ENCODE data around the gene NEDD4L.
"Not testable (repeated sequence)": the region's sequence is repeated elsewhere in the genome, so short reads cannot be mapped to it uniquely, and the experiment has no call there.

NEDD4L gene

DNA sequence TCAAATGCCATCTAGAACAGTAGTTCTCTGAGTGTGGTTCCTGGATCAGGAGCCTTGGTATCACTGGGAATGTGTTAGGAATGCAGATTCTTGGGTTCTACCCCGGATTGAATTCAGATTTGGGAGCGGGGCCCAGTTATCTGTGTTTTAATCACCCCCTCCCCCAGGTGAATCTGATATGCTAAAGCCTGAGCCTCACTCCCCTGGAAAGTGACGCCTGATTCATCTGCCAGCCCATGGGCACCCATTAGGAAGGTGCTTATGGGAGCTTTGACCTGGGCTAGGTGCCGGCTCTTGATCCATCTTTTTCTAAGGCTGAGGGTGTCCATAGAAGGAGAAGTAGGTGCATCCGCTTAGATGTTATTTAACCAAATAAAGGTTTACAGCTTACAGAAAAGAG, 199.4 kb downstream of the NEDD4L start:
- no peak for DNase-seq

DNA sequence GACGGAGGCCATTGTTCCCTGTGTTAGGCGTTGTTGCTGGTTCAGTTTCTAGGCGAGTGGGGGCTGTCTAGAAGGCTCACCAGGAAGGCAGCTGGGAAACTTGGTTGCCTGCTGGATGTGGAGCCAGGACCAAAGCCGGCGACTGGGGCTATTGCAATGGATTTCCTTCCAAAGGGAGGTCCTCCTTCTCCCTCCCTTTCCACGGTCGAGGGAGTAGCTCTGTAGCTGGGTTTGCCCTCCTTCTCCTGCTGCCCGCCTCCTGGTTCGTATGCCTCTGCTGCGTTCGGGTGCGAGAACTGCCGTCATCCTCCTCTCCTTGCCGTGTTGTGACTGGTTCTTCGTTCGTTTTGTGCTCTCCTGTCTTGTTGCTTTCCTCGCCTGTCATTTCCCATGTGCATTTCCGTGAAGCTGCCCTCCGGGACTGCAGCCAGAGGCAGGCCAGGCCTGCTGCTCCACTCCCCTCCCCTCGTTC, 203.4 kb downstream of the NEDD4L start:
- no peak for DNase-seq

DNA sequence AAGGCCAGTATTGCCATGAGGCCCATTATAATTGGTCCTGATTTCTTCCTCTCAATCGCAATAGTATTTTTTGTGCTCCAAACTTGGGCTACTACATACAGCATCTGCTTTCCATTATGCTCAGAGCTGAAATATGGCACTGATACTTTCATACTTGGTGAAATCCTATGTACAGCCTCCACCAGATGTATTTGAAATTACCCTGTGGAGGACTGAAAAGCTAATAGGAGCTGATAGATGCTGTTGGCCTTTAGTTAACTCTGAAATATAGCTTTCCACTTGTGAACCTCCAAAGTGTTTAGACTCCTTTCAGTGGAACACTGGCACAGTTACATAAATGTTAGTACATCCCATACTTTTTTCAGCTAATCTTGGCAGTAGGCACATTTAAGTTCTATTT, 205.7 kb downstream of the NEDD4L start:
- DNase-seq = no peak

DNA sequence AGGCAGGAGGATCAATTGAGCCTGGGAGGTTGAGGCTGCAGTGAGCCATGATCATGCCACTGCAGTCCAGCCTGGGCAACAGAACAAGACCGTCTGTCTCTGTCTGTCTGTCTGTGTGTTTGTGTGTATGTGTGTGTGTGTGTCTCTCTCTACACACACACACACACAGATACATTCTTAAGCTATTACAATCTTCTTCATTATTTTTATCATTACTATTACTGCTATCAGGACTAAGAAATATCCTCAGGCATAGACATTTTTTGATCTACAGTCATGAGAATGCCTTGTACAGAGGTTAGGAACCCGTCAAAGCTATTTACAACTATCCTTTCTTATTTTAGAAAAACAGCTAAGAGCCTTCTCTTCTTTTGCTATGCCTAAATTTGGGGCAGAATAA, 207.4 kb downstream of the NEDD4L start:
- no peak for DNase-seq

DNA sequence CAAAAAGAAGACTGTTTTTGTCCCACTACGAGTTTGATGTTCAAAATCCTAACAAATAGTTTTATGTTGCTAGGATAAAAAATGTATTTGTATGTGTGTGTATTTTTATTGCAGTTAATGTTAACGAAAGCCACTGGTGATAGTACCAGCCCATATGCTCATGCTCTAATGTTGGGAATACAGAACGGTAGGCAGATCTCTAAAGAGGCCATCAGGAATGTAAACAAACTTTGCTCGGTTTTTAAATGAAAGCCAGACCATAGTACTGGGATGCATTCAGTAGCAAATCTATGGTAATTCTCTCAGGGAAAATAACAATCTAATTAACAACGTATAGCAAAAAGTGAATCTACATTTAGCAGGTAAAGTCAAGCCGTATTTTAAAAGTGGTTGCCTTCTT, 208.1 kb downstream of the NEDD4L start:
- no peak for DNase-seq

DNA sequence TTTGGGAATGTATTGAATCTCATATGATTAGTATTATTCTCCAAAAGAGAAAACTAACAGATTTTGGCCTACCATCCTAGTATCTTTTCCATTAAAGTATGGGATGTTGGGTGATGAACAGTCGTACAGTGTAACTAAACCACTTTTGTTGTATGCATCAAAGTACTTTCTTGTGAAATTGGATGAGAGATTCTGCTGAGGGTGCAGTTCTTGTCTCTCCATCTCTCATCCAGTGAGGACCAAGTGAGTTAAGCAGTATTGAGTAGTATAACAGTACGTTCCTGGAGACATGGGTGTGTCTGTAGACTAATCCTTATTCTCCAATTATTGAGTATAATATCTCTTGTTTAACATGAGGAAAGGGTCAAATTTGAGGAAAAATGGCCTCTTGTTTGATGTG, 209.3 kb downstream of the NEDD4L start:
- no peak for DNase-seq

DNA sequence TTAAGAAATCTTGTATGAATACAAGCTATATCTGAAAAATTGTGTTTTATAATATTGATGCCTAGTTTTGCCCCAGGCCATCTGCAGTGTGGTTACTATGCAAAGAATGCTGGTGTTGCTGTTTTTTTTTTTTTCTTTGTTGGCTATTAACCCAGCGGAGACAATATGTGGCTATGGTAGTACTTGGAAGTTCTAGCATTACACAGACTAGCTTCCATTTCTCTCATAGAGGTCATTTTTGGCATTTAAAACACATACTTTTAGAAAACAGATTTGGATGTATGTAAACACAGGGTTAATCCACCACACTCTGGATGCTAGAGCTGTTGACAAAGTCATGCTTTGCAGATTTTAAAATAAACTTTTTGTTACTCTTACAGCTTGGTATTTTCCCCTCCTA, 209.8 kb downstream of the NEDD4L start:
- no peak for DNase-seq

DNA sequence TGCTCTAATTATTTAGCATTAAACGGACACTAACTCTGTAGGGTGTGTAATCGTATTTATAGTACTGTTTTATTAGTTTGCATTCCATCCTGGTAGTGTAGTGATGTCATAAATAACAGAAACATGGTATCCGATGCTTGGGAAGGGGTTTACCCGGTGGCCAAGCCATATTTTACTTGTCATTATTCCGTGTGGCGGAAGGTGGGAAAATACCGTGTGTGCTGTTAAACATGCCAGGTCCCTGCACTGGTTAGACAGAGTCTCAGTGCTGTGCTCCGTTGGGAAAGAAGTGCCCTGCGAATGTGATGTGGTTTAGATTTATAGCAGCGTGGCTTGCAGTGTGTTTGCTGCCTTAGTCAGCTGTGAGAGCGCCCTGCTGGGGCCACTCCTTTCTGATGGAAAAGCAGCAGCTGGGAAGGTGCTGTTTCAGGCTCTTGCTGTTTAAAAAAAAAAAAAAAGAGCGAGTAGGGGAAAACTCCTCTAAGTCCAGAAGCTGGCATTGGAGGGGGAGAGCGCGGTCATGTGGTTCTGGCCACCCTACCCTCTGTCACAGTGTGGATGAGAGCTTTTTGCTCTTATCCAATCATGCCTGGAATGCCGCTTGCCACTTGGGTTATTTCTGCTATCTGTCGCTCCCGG, 211.0 kb downstream of the NEDD4L start:
- no peak for DNase-seq

DNA sequence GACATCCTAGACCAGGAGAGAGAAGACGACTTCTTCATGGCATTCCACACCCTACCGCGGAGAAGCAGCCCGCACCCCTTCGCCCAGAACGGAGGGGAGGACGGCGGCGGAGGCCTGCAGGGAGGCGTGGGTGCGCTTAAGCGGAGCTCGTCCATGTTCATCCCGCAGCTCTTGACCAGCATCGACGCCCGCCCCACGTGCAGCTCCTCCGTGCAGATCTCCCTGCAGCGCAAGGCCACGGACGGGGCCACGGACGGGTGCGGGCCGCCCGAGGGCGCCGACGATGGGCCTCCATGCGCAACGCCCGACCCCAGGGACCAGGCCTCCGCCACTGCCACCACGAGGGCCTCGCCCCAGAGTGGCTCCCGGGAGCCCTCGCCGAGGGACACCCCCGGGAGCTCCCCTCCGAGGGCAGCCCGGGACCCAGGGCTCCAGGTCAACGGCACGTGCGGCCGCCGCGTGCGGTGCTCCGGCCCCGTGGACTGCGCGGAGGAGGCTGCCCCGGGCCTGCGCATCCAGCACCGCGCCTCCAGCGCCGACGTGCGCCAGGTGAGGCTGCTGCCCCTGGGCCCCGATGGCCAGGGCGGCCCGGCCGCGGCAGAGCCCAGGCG, 211.8 kb downstream of the NEDD4L start:
- DNase-seq = no peak

DNA sequence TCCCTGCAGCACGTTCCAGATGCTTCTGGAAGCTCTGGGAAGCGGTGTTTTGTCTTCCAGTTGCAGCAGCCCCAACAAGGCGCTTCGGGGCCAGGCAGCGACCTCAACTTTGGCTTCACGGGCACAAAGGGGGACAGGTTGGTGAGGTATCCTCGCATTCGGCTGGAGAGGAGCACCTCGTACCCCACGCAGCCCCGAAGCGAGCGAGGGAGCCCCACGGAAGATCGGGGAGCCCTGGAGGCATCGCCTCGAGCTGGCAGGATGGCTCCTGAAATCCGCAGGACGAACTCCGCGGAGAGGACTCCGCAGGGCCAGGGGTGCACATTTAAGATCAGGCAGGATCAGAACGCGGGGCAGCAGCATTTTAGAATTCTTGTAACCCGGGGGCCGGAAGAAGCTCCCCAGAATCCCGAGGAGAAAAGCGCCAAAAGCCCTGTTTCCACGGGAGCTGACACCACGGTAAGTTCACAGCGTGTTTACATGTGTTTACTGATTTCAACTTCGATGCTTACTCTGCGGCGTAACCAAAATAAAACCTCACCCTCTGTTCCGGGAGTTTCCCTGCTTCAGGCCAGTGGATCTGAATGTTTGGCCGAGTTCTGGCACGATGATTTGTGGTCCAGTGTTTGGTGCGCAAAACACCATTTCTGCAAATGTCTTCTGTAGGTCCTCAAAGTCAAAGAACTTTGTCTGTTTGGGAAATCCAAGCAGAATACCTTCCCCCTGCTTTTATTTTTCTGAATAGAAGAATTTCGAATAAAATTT, 212.5 kb downstream of the NEDD4L start:
- DNase-seq = no peak

DNA sequence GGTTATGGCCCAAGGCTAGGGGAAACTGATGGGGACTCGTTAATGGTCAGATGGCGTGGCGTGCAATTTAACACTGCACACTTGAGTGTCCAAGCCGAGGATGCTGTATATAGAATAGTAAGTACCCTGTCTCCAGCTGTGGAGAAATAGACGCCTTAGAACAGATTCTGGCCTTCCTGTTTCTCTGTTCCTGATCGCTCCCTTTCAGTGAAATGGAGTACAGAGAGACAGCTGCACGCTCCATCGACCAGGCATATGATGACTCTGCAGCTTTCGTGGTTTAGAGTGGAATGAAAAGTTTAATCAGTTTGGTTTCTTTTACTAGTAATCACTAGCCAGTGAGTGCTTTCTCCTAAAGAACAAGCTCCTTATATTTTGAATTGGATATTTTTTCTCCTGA, 213.4 kb downstream of the NEDD4L start:
- no peak for DNase-seq

DNA sequence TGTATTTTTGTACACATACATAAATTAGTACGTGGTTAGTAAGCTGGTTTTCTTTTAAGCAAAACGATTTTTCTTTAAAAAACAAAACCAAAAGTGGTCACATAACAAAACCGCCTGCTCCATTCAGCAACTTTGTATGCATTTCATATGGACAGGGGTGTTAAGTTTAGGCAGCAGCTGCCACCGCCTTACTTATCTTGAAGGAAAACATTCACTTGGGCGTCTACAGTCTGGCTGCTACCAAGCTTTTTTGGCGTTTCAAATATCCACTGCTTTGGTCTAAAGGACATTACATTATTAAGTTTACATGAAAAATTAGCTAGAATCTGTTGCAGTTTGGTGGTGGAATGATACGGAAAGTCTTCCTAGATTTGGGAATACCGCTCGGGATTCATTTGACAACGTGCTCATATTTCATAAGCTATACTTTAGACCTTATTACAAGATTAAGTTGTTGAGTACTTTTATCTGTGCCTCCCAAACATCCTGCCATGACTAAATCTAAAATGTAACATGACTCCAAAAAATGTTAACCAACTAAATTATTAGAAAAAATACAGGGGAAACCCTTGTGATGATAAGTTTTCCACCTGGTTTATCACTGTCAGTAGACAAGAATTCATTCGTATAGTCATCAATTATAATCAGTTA, 214.8 kb downstream of the NEDD4L start:
- no peak for DNase-seq

DNA sequence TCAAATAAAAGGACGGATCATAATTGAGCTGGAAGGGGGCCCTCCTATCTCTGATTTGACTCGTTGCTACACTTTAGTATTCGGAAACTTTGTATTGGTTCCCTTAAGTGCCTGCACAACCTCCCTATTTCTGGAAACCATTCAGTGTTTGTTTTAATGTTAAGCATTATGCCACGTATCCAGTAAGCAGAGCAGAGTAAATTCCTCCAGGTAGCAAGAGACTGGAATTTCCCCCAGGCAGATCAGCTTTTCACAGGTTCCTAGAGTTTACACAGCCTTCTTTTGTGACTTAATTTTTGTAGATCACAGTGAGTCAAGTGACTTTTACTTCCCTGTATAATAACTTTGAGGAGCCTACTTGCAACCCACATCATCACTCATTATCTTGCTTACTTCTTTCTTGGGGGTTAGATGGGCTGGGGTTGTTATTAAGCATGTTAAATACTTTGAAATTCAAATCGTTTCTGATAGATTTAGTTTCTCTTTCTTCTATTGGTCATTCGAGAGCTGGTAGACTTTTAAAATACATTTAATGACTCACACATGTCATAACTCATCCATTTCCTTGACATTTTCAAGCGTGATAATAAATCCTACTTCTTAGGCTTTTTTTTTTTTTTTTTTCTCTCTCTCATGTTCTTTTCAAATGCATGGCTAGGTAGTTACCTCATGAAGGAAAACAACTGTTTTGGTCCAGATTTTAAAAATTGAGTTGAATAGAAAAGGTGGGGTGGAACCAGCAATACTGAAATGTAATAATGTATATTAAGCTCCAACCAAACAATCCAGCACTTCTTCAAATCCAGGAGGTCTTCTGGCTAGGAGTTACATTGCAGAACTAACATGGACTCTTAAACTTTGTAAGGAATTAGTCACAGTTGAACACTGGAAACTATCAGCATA, 219.3 kb downstream of the NEDD4L start:
- DNase-seq = no peak

DNA sequence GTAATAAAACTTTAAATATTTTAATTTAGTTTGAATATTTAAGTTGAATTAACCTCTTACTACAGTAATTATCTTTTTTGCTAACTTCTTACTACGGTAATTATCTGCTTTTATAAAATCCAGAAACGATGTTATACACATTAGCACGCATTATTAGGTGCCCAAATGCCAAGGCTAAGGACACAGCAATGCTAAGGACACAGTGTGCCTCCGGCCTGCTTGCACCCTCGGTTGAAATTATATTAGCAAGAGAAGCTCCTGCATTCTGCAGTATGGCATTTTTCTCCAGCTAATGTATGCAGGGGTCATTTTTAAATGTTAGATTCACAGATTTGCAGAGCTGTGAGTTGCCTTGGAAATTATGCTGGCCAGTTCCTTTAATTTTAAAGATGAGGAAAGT, 220.0 kb downstream of the NEDD4L start:
- DNase-seq = no peak

DNA sequence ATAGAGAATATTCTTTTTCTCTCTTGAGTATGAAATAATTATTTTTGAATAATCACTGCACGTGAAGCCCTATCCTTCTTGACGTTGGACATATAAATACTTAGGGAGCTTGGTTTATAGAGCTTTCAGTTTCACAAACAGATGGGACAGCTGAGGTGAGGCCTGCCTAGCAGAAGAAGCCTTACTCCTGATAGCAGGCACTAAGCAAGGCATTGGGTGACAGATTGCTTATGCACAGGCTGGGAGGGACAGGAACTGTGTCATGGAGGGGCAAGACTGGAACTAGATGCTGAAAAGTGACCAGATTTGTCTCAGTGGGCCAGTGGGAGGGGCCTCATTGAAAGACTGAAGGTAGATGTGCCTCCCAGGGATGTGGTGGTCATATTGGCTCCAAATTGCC, 220.8 kb downstream of the NEDD4L start:
- DNase-seq = no peak

DNA sequence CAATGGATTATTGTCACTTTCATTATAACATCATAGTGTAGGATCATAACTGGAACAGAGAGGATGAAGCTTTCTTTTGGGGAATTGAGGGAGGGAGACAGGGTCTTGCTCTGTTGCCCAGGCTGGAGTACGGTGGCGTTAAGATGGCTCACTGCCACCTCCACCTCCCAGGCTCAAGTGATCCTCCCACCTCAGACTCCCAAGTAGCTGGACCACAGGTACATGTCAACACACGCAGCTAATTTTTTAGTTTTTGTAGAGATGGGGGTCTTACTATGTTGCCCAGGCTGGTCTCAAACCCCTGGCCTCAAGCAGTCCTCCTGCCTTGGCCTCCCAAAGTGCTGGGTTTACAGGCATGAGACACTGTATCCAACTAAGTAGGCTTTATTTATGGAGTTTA, 221.5 kb downstream of the NEDD4L start:
- DNase-seq = not testable (repeated sequence)

DNA sequence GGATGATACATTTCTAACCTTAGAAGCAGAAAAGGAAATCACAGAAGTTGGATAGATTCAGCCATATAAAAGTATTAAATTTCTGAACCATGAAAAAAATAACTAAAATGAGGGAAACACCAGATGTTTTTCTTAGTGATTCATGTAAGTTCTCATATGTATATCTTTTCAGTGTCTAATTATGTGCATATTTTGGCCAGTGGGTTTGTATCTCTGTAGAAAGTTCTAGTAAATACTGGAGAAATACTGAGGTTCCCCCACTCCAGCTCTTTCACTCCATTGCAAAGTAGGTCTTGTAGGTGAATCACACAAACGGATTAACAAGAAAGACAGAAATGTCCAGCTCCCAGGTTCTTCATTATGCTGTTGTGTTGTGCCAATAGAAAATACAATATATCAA, 222.3 kb downstream of the NEDD4L start:
- no peak for DNase-seq

DNA sequence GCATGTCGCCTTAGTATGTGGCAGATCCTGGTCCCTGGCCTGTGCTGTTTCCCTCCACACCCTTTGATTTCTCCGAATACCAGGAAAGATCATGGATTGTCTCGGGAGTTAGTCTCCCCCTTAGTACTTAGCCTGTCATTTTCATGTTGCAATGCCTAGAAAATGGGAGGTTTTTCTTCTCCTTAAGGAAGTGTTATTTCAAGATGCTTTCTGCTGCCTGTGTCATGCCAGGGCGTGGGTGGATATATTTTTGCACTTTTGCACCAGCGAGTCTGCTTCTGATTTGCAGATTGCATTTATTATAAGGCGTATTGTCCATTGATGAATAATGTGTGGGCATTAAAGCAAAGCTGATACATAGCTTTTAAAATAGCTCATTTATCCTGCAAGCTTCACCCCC, 223.5 kb downstream of the NEDD4L start:
- no peak for DNase-seq

DNA sequence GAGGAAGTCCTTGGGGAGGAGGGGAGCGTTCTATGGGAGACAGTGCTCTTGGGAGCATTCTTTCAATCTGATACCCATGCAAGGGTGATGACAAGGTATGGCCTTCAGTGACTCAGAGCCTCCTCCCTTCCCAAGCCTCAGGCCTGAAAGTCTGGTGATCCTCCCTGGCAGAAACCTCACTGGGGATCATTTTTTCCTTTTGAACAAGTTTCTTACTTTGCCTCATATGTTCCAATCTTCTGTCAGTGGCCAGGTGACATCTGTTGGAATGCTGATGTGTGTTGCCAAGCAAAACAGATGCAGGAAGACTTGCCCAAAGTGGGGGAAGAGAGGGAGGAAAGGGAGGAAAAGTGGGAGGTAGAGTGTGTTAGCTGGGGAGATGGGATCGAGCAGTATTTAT, 224.8 kb downstream of the NEDD4L start:
- no peak for DNase-seq

DNA sequence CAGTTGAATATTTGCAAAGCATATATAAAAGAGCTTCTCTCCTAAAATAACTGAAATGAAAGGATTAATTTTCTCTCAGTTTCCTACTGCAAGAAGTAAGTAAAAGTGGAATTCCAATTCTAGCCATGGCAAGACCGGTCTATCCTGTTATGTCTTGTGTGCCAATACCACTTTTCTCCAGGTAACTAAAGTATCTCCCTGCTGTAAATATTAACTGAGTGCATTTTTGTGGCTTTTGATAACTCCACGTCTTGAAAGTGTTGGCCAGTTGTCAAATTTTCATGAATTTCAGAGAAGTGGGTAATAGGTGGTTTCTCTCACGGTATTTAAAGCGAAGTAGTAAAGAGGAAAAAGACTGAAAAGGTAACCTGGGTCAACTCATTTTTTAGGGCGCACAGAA, 225.9 kb downstream of the NEDD4L start:
- DNase-seq = no peak

DNA sequence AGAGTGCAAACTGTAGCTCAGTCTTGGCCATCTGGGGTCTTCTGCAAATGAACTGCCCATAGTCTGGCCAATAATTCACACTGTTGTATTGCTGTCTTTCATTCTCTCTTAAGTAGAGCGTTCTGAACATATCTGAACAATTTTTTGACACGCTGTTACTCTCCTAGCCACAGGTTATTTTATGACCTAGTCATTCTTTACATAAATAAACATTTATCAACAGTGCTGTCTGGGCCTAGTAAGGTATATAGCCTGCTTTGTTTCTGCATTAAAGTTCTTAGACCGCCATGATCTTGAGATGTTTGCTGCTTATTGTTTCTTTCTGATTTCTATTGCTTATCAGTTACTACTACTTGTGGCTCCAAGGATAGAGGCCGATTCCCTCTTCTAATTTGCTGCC, 226.4 kb downstream of the NEDD4L start:
- DNase-seq = no peak

DNA sequence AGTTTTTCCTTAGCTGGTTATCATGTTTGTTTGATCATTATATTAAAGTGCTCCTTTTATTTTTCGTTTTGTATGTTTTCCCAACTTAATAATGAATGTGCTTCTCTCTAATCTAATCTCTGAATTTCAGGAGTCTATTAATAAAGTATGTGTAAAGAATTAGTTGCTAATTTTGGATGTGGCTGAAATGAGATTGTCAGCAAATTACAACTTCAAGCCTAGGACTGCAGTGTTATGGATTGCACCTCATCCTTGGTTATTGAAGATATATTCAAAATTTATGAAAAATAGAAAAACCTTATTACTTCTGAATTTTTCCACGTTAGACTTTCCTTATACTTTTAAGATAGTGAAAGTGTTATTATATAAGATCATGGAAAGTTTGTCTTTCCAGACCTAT, 227.7 kb downstream of the NEDD4L start:
- DNase-seq = no peak

DNA sequence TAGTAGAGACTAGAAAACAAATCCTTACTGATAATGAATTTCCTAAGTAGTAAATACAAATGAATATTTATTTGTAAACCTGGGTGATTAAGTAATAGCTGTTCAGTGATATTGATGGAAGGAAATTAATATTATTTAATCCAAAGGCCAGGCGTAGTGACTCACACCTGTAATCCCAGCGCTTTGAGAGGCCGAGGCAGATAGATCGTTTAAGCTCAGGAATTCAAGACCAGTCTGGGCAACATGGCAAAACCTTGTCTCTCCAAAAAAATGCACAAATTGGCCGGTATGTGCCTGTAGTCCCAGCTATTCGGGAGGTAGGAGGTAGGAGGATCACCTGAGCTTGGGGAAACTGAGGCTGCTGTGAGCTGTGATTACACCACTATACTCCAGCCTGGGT, 228.2 kb downstream of the NEDD4L start:
- no peak for DNase-seq
